ENCODE data around the gene IL1F10. TPM values are rescaled to one million over a fixed set of nuclear protein-coding genes. Genes with fewer than 3 reads are reported as not detected.

IL1F10 gene
- total RNA-seq, 6 donors from 2014 or later, result not detected

- Histone ChIP-seq H3K4me3 (no peak overlapping the region), H3K27ac (no peak overlapping the region), H3K36me3 (no peaks in the 10 kb centered on the region), H3K9me3 (no peaks in the 10 kb centered on the region), H3K4me1 (no peaks in the 10 kb centered on the region), H3K27me3 (no peaks in the 10 kb centered on the region)
- TF ChIP-seq EP300 (IDR thresholded peaks at IDR 0.05) (no peak), POLR2AphosphoS5 (IDR thresholded peaks at IDR 0.05) (no peak), CTCF (IDR thresholded peaks at IDR 0.05) (no peak), POLR2A (IDR thresholded peaks at IDR 0.05) (no peak)
- ATAC-seq (ENCODE audit: low FRiP score in 2 of 2) (no peak), DNase-seq (no peak)
- WGBS, 2 donors, result 85% methylated on average over 1 of the region's 1 CpG; no CpG with 5 or more reads in 1 of the 2 donors
Observed at GRCh38 chr2:113060796-113061195, 7.0 kb upstream of the IL1F10 start.

DNA sequence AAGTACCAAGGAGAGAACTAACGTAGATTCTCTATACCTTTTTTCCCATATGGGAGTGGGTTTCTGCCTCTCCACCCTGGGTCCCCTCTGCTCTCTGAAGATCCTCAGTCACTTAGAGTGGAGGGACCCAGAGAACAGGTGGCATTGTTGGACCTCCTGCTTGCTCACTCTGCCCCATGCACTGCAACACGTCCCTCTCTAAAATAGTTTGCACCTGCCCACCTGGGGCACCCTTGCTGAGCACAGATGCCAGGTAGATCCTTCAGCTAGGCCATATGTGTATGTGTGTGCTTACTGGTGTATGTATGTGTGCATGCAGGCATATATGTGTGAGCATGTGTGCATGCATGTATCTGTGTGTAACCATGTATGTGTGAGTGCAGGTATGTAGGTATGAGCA is 6.5 kb upstream of the IL1F10 start:
- WGBS, 2 donors, result 92 to 95% methylated on average over 2 of the region's 2 CpGs
- Histone ChIP-seq H3K4me1 (no peaks in the 10 kb centered on the region), H3K4me3 (no peak overlapping the region), H3K27ac (no peak overlapping the region), H3K36me3 (no peaks in the 10 kb centered on the region), H3K27me3 (no peaks in the 10 kb centered on the region), H3K9me3 (no peaks in the 10 kb centered on the region)
- TF ChIP-seq CTCF (IDR thresholded peaks at IDR 0.05) (no peak), POLR2A (IDR thresholded peaks at IDR 0.05) (no peak), POLR2AphosphoS5 (IDR thresholded peaks at IDR 0.05) (no peak), EP300 (IDR thresholded peaks at IDR 0.05) (no peak)
- ATAC-seq (ENCODE audit: low FRiP score in 2 of 2) (no peak), DNase-seq (no peak)

GRCh38 chr2:113061896-113062770 is 5.6 kb upstream of the IL1F10 start:
- DNase-seq (peak in 1 of 2 donors; percentile 30), ATAC-seq (ENCODE audit: low FRiP score in 2 of 2) (peak in 1 of 2 donors; percentile 5)
- TF ChIP-seq POLR2A (IDR thresholded peaks at IDR 0.05) (no peak), EP300 (IDR thresholded peaks at IDR 0.05) (no peak), POLR2AphosphoS5 (IDR thresholded peaks at IDR 0.05) (no peak), CTCF (IDR thresholded peaks at IDR 0.05) (no peak)
- no peaks in the 10 kb centered on the region for H3K27me3 ChIP-seq
- no peak overlapping the region for H3K4me3 ChIP-seq
- H3K4me1 ChIP-seq, result no peaks in the 10 kb centered on the region
- H3K27ac ChIP-seq, result no peak overlapping the region
- no peaks in the 10 kb centered on the region for H3K36me3 ChIP-seq
- WGBS, 2 donors, result 90% methylated on average over 13 to 17 of the region's 18 CpGs
- H3K9me3 ChIP-seq, result no peaks in the 10 kb centered on the region

DNA sequence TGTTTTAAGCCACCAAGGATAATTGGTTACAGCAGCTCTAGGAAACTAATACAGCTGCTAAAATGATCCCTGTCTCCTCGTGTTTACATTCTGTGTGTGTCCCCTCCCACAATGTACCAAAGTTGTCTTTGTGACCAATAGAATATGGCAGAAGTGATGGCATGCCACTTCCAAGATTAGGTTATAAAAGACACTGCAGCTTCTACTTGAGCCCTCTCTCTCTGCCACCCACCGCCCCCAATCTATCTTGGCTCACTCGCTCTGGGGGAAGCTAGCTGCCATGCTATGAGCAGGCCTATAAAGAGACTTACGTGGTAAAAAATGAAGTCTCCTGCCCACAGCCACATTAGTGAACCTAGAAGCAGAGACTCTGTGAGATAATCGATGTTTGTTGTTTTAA is 3.5 kb upstream of the IL1F10 start:
- Histone ChIP-seq H3K27ac (no peak overlapping the region), H3K4me3 (no peak overlapping the region), H3K36me3 (no peaks in the 10 kb centered on the region), H3K9me3 (no peaks in the 10 kb centered on the region), H3K27me3 (no peaks in the 10 kb centered on the region), H3K4me1 (no peaks in the 10 kb centered on the region)
- no peak for ATAC-seq (ENCODE audit: low FRiP score in 2 of 2)
- WGBS, 2 donors, result 86 to 93% methylated on average over 5 of the region's 5 CpGs
- TF ChIP-seq EP300 (IDR thresholded peaks at IDR 0.05) (no peak), CTCF (IDR thresholded peaks at IDR 0.05) (no peak), POLR2A (IDR thresholded peaks at IDR 0.05) (no peak), POLR2AphosphoS5 (IDR thresholded peaks at IDR 0.05) (no peak)
- no peak for DNase-seq

DNA sequence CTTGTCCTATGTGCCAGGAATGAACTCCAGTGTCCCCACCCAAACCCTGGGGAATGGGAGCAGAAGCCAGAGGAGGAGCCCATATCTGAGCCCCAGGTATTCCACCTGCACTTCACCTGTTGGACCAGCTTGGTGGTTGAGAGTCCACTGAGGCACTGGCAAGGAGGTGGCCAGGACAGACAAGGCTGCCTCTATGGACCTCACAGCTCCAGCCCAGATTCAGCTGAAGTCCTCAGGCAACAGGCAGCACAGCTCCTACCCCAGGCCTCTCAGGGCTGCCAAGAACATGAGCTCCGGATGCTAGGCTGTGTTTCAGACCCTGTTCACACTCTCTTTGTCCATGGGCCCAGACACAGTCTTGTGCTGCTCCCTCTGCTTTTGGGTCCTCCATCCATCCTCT is 2.9 kb upstream of the IL1F10 start:
- no peaks in the 10 kb centered on the region for H3K36me3 ChIP-seq
- TF ChIP-seq EP300 (IDR thresholded peaks at IDR 0.05), result no peak
- no peak for TF ChIP-seq CTCF (IDR thresholded peaks at IDR 0.05)
- no peak for TF ChIP-seq POLR2A (IDR thresholded peaks at IDR 0.05)
- no peak for TF ChIP-seq POLR2AphosphoS5 (IDR thresholded peaks at IDR 0.05)
- WGBS, 2 donors, result 70 to 89% methylated on average over 1 of the region's 1 CpG
- no peaks in the 10 kb centered on the region for H3K9me3 ChIP-seq
- DNase-seq, result no peak
- H3K27ac ChIP-seq, result no peak overlapping the region
- no peaks in the 10 kb centered on the region for H3K4me1 ChIP-seq
- ATAC-seq (ENCODE audit: low FRiP score in 2 of 2), result no peak
- H3K4me3 ChIP-seq, result no peak overlapping the region
- no peaks in the 10 kb centered on the region for H3K27me3 ChIP-seq
